Gastrocnemius medialis (tissue), 4 donors: Measurements from ENCODE around the gene PADI6. TPM values are rescaled to one million over a fixed set of nuclear protein-coding genes. Genes with fewer than 3 reads are reported as not detected.

Experiments
- ATAC-seq, 2 donors: fragments of 150-250 bp; one replicate each; pipeline ENCODE4 v1.9.1; 2016
- DNase-seq, 2 donors: peaks; one replicate each; pipeline ENCODE4 v3.0.0-alpha.2; 2019
- H3K27ac ChIP-seq, 4 donors: fragments of 200-600 bp; sonication (generic); 1 replicate in 1 of 4; 2 replicates in 3 of 4; pipeline ENCODE4 v1.5.1; 2016 to 2018; ENCODE audit warnings: mild to moderate bottlenecking in 2 of 4, moderate library complexity in 1 of 4
- H3K27me3 ChIP-seq, 3 donors: fragments of 200-600 bp; sonication (generic) in 2 of 3; 1 replicate in 1 of 3; 2 replicates in 2 of 3; pipeline versions ENCODE4 v1.5.1 to v1.6.0; 2016 to 2019; ENCODE audit warnings: mild to moderate bottlenecking in 1 of 3, moderate library complexity in 1 of 3
- H3K36me3 ChIP-seq, 2 donors: fragments of 200-600 bp; sonication (generic) in 1 of 2; one replicate each; pipeline ENCODE4 v1.5.1; 2017 to 2018
- H3K4me1 ChIP-seq, 2 donors: fragments of 200-600 bp; sonication (generic) in 1 of 2; one replicate each; pipeline ENCODE4 v1.5.1; 2016 to 2017; ENCODE audit warnings: mild to moderate bottlenecking in 2 of 2
- H3K4me3 ChIP-seq, 4 donors: fragments of 200-600 bp; sonication (generic) in 3 of 4; 1 replicate in 1 of 4; 2 replicates in 3 of 4; pipeline ENCODE4 v1.5.1; 2016 to 2019; ENCODE audit warnings: mild to moderate bottlenecking in 2 of 4
- H3K9me3 ChIP-seq, 3 donors: fragments of 200-600 bp; sonication (generic) in 2 of 3; 1 replicate in 1 of 3; 2 replicates in 2 of 3; pipeline ENCODE4 v1.5.1; 2016 to 2019
- CTCF ChIP-seq, 5 experiments: fragments of 450-650 bp in 3 of 5; fragments of 200-600 bp in 2 of 5; sonication (generic) in 2 of 5; IDR thresholded peaks in 4 of 5; conservative IDR thresholded peaks in 1 of 5; 1 replicate in 4 of 5; 2 replicates in 1 of 5; pipeline ENCODE4 v1.5.1; 2016 to 2019; ENCODE audit warnings: antibody characterized with exemption in 5 of 5, mild to moderate bottlenecking in 3 of 5, moderate library complexity in 3 of 5
- POLR2A ChIP-seq, 2 donors: fragments of 450-650 bp; IDR thresholded peaks; one replicate each; pipeline ENCODE4 v1.6.1; 2017; ENCODE audit warnings: antibody characterized with exemption in 2 of 2, mild to moderate bottlenecking in 2 of 2, moderate library complexity in 2 of 2
- in situ Hi-C, 4 donors: fragments of 200-750 bp; cut with MboI; loops; one replicate each; pipeline versions ENCODE4 v1.15.0 to v1.8.0; 2017; ENCODE audit warnings: low sequenced_read_pairs in 4 of 4
- intact Hi-C: fragments of 100-400 bp; cut with DNase I; formaldehyde crosslinking; loops from one replicate; pipeline ENCODE4 v1.15.1; 2023; ENCODE audit warnings: low total_unique reads
- total RNA-seq, 4 donors: library from RNA; depleted of rRNA; stranded (reverse); fragments of >200 nt; gene quantifications; one replicate each; pipeline versions ENCODE4 v1.1.0 to v1.2.3, GENCODE V29; 2016

The PADI6 gene
- total RNA-seq = not detected

GRCh38 chr1:17371896-17372295 lies at the start of gene PADI6:
PADI6 (plus strand) TSS chr1:17372196; CDS start chr1:17372246, 50 bp downstream.
- TF ChIP-seq CTCF (IDR thresholded peaks at IDR 0.05 in 4 of 5, conservative IDR thresholded peaks at IDR 0.05 in 1 of 5) = no peak
- no peak for TF ChIP-seq POLR2A (IDR thresholded peaks at IDR 0.05)
- Histone ChIP-seq H3K4me3 (no peak within 1 kb of the TSS), H3K4me1 (no peaks in the 10 kb centered on the region), H3K27ac (no peak within 1 kb of the TSS), H3K27me3 (peaks cover 4 to 9% (median 8%) of the 10 kb centered on the region in 3 donors), H3K36me3 (no peaks in the 10 kb centered on the region), H3K9me3 (no peaks in the 10 kb centered on the region)
- no peak for ATAC-seq
- in situ Hi-C loops (no loop called here), intact Hi-C loops (no loop called here)
- no peak for DNase-seq

DNA sequence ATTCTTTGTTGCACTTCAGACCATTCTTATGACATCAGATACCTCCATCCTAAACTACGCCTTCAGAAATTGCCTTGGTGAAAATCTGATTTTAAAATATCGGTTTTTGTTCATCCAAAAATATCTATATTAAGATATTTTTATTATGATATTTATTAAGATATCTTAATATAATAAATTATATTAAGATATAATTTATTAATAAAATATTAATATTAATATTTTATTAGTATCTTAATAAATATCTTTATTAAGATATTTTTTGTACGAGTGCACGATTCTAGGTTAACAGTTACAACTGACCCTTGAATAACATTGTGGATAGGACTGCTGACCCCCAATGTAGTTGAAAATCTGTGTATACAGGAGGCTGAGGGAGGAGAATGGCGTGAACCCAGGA lies 43.1 kb upstream of the PADI6 start:
- no peak for DNase-seq
- H3K36me3 ChIP-seq = no peaks in the 10 kb centered on the region
- intact Hi-C loops = no loop called here

DNA sequence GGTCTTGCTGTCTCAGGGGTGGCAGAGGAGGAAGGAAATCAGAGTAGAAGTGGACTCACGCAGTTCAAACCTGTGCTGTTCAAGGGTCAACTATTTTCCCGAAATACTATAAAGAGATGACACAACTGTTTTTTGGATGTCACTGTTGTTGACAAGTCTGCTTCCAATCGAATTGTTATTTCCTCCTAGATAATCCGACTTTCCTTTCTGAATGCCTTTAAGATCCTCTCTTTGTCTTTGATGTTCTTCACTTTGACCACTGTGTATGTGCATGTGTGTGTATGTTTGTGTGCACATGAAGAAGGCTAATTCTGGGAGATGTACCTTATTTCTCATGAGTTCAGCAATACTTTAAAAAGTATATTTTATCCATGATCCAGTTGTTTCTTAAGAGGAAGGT lies 42.4 kb upstream of the PADI6 start:
- in situ Hi-C loops = loop anchor here in 3 of 4 donors (10.0 kb wide), 1 partner anchor 205 kb away; no protein-coding TSS in a partner anchor
- Histone ChIP-seq H3K9me3 (no peaks in the 10 kb centered on the region), H3K27me3 (peaks cover 8 to 10% (median 9%) of the 10 kb centered on the region in 3 donors), H3K4me3 (no peak overlapping the region), H3K27ac (no peak overlapping the region), H3K36me3 (no peaks in the 10 kb centered on the region), H3K4me1 (no peaks in the 10 kb centered on the region)
- TF ChIP-seq CTCF (IDR thresholded peaks at IDR 0.05 in 4 of 5, conservative IDR thresholded peaks at IDR 0.05 in 1 of 5) = no peak
- TF ChIP-seq POLR2A (IDR thresholded peaks at IDR 0.05) = no peak
- intact Hi-C loops = no loop called here
- DNase-seq = no peak
- no peak for ATAC-seq

More for the DNA sequence above, 43.1 kb upstream of the PADI6 start:
- no peak overlapping the region for H3K27ac ChIP-seq
- in situ Hi-C loops = no loop called here
- H3K27me3 ChIP-seq = peaks cover 8 to 10% (median 9%) of the 10 kb centered on the region in 3 donors
- no peak overlapping the region for H3K4me3 ChIP-seq
- H3K9me3 ChIP-seq = no peaks in the 10 kb centered on the region
- no peak for ATAC-seq
- no peaks in the 10 kb centered on the region for H3K4me1 ChIP-seq
- TF ChIP-seq POLR2A (IDR thresholded peaks at IDR 0.05) (no peak), CTCF (IDR thresholded peaks at IDR 0.05 in 4 of 5, conservative IDR thresholded peaks at IDR 0.05 in 1 of 5) (no peak)

DNA sequence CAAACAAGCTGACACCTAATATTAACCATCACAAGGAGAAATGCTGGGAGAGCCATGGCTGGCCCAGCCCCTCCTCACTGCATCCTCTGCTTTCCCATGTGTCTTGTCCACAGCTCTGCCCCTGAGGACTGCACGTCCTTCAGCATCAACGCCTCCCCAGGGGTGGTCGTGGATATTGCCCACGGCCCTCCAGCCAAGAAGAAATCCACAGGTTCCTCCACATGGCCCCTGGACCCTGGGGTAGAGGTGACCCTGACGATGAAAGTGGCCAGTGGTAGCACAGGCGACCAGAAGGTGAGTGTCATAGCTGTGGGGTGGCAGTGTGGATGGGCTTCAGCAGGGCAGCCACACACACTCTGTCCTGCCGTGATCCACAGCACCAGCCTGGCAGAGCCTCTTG lies 41.1 kb upstream of the PADI6 start:
- Histone ChIP-seq H3K4me1 (no peaks in the 10 kb centered on the region), H3K9me3 (no peaks in the 10 kb centered on the region), H3K27me3 (peaks cover 8 to 10% (median 9%) of the 10 kb centered on the region in 3 donors), H3K36me3 (no peaks in the 10 kb centered on the region), H3K4me3 (no peak overlapping the region), H3K27ac (no peak overlapping the region)
- ATAC-seq (no peak), DNase-seq (no peak)
- in situ Hi-C loops (loop anchor here in 3 of 4 donors (10.0 kb wide), 1 partner anchor 206 kb away; no protein-coding TSS in a partner anchor), intact Hi-C loops (no loop called here)
- TF ChIP-seq CTCF (IDR thresholded peaks at IDR 0.05 in 4 of 5, conservative IDR thresholded peaks at IDR 0.05 in 1 of 5) (no peak), POLR2A (IDR thresholded peaks at IDR 0.05) (no peak)

DNA sequence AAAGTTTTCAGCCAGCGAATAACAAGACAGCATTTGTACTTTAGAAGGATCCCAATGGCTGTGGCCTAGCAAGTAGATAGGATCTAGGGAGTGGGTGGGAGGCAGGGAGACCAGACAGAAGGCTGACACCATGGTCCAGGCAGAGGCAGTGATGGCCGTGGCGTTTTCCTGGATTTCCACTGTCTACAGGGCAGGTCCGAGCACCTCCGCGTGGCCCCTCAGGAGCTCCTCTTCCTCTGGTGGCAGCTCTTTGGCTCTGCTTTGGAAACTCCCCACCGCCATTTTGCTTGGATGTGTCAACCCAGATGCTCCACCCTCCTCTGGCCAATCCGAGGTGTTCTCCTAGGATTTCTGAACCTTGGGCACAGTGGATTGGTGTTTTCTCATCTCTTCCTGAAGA lies 38.9 kb upstream of the PADI6 start:
- no peaks in the 10 kb centered on the region for H3K4me1 ChIP-seq
- intact Hi-C loops (no loop called here), in situ Hi-C loops (loop anchor here in 3 of 4 donors (10.0 kb wide), 1 partner anchor 208 kb away; no protein-coding TSS in a partner anchor)
- ATAC-seq (no peak), DNase-seq (no peak)
- H3K4me3 ChIP-seq = no peak overlapping the region
- no peaks in the 10 kb centered on the region for H3K36me3 ChIP-seq
- no peak overlapping the region for H3K27ac ChIP-seq
- TF ChIP-seq POLR2A (IDR thresholded peaks at IDR 0.05) (no peak), CTCF (IDR thresholded peaks at IDR 0.05 in 4 of 5, conservative IDR thresholded peaks at IDR 0.05 in 1 of 5) (no peak)
- no peaks in the 10 kb centered on the region for H3K9me3 ChIP-seq
- peaks cover 8 to 10% (median 9%) of the 10 kb centered on the region in 3 donors for H3K27me3 ChIP-seq
